ENCODE measurements around the gene UFM1.

The UFM1 gene

DNA sequence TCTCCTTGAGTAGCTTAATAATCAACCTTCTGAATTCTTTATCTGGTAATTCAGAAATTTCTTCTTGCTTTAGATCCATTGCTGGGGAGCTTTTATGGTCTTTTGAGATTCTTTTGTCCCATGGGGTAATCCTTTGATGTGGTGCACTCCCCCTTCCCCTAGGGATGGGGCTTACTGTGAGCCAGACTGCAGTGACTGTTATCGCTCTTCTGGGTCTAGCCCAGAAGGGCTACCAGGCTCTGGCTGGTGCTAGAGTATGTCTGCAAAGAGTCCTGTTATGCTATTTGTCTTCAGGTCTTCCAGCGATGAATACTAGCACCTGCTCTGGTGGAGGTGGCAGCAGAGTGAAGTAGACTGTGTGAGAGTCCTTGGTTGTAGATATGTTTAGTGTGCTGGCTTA is 41.7 kb downstream of the UFM1 start:
- H3K27me3 ChIP-seq (ENCODE audit: control insufficient read depth, insufficient read depth, low read length) = no peaks in the 10 kb centered on the region
- no peak overlapping the region for H3K9ac ChIP-seq (ENCODE audit: low read depth, low read length)
- H3K4me1 ChIP-seq (ENCODE audit: control insufficient read depth, insufficient read depth, low read length) = peaks cover 10% of the 10 kb centered on the region; the same call in 1 of the 2 replicates
- H3K36me3 ChIP-seq (ENCODE audit: control insufficient read depth, insufficient read depth, low read length) = no peaks in the 10 kb centered on the region
- H3K27ac ChIP-seq (ENCODE audit: low read depth, low read length) = no peak overlapping the region
- H3K4me3 ChIP-seq (ENCODE audit: low read depth, low read length) = no peak overlapping the region
- H3K9me3 ChIP-seq (ENCODE audit: control insufficient read depth, insufficient read depth, low read length) = no peaks in the 10 kb centered on the region

DNA sequence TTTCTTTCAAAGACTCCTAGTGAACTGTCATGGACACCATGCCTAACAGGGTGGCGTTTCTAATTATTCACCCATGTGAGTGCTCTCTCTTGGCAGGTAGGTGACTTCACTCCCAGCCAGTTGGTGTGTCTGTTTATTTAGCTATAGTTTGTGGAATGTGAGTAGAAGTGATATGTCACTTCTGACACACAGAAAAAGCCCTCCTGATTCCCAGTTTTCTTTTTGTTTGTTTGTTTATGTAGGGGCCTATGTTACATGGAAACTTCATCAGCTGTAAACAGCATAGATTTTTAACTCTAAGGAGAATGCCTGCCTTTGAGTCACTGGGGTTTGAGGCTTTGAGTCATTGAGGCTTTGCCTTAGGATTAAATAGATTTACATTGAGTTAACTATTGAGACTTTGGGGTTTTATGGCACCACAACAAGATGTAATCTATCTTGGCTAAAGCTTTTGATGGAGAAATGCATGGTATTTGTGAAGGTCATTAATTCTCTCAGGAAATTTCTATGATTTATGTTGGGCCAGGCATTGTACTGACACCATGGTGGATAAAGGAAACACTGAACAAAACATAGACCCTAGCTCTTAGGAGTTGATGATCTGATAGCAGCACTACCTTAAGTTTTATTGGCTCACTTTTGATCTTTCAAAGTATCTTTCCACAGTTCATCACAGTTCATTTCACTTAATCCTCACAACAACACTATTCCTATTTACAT is 45.3 kb downstream of the UFM1 start:
- Histone ChIP-seq H3K27me3 (ENCODE audit: control insufficient read depth, insufficient read depth, low read length) (no peaks in the 10 kb centered on the region), H3K4me3 (ENCODE audit: low read depth, low read length) (no peak overlapping the region), H3K9me3 (ENCODE audit: control insufficient read depth, insufficient read depth, low read length) (no peaks in the 10 kb centered on the region), H3K27ac (ENCODE audit: low read depth, low read length) (peak overlapping the region; percentile 56), H3K4me1 (ENCODE audit: control insufficient read depth, insufficient read depth, low read length) (no peaks in the 10 kb centered on the region), H3K9ac (ENCODE audit: low read depth, low read length) (no peak overlapping the region), H3K36me3 (ENCODE audit: control insufficient read depth, insufficient read depth, low read length) (no peaks in the 10 kb centered on the region)

DNA sequence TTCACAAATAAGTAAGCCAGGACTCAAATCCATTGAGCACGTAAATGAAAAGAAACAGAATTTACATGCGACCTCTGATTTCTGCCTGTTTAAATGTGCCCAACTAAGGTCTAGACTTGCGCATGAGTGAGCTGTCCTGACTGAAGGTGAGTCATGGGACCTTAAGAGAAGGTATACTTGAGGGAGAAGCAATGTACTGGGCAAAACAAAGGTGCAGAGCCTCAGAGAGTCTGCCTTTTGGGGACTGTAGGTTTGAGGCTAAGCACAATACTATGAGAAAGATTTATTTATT is 45.8 kb downstream of the UFM1 start:
- Histone ChIP-seq H3K27ac (ENCODE audit: low read depth, low read length) (peak overlapping the region; percentile 56), H3K9me3 (ENCODE audit: control insufficient read depth, insufficient read depth, low read length) (no peaks in the 10 kb centered on the region), H3K36me3 (ENCODE audit: control insufficient read depth, insufficient read depth, low read length) (no peaks in the 10 kb centered on the region), H3K4me1 (ENCODE audit: control insufficient read depth, insufficient read depth, low read length) (no peaks in the 10 kb centered on the region), H3K9ac (ENCODE audit: low read depth, low read length) (no peak overlapping the region), H3K27me3 (ENCODE audit: control insufficient read depth, insufficient read depth, low read length) (no peaks in the 10 kb centered on the region), H3K4me3 (ENCODE audit: low read depth, low read length) (no peak overlapping the region)

GRCh38 chr13:38398711-38399493 is 49.3 kb downstream of the UFM1 start:
- Histone ChIP-seq H3K4me1 (ENCODE audit: control insufficient read depth, insufficient read depth, low read length) (no peaks in the 10 kb centered on the region), H3K27me3 (ENCODE audit: control insufficient read depth, insufficient read depth, low read length) (no peaks in the 10 kb centered on the region), H3K9ac (ENCODE audit: low read depth, low read length) (no peak overlapping the region), H3K36me3 (ENCODE audit: control insufficient read depth, insufficient read depth, low read length) (no peaks in the 10 kb centered on the region), H3K4me3 (ENCODE audit: low read depth, low read length) (no peak overlapping the region), H3K9me3 (ENCODE audit: control insufficient read depth, insufficient read depth, low read length) (no peaks in the 10 kb centered on the region), H3K27ac (ENCODE audit: low read depth, low read length) (no peak overlapping the region)

DNA sequence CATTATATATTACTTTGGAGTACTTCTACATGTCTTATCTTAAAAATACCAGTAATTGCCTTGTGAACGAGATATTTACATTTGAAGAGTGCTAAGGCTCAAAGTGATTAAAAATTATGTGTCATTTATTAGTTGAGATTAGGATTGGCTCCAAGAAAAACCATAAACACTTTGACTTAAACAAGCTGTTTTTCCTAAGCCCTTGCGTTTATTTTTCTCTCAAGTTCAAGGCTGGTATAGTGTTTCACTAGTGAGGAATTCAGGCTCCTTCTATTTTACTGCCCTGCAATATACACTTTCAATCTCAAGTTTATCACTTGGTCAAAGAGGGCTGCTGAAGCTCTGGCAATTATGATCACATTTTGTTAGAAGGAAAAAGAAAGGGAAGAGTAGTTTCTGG is 49.9 kb downstream of the UFM1 start:
- Histone ChIP-seq H3K4me3 (ENCODE audit: low read depth, low read length) (no peak overlapping the region), H3K27ac (ENCODE audit: low read depth, low read length) (no peak overlapping the region), H3K4me1 (ENCODE audit: control insufficient read depth, insufficient read depth, low read length) (no peaks in the 10 kb centered on the region), H3K27me3 (ENCODE audit: control insufficient read depth, insufficient read depth, low read length) (no peaks in the 10 kb centered on the region), H3K36me3 (ENCODE audit: control insufficient read depth, insufficient read depth, low read length) (no peaks in the 10 kb centered on the region), H3K9me3 (ENCODE audit: control insufficient read depth, insufficient read depth, low read length) (no peaks in the 10 kb centered on the region), H3K9ac (ENCODE audit: low read depth, low read length) (no peak overlapping the region)

- H3K27me3 ChIP-seq (ENCODE audit: control insufficient read depth, insufficient read depth, low read length) = no peaks in the 10 kb centered on the region
- H3K9ac ChIP-seq (ENCODE audit: low read depth, low read length) = no peak overlapping the region
- no peaks in the 10 kb centered on the region for H3K4me1 ChIP-seq (ENCODE audit: control insufficient read depth, insufficient read depth, low read length)
- no peaks in the 10 kb centered on the region for H3K9me3 ChIP-seq (ENCODE audit: control insufficient read depth, insufficient read depth, low read length)
- no peak overlapping the region for H3K4me3 ChIP-seq (ENCODE audit: low read depth, low read length)
- no peaks in the 10 kb centered on the region for H3K36me3 ChIP-seq (ENCODE audit: control insufficient read depth, insufficient read depth, low read length)
- H3K27ac ChIP-seq (ENCODE audit: low read depth, low read length) = no peak overlapping the region
These were observed 51.6 kb downstream of the UFM1 start for GRCh38 chr13:38401276-38401675.

DNA sequence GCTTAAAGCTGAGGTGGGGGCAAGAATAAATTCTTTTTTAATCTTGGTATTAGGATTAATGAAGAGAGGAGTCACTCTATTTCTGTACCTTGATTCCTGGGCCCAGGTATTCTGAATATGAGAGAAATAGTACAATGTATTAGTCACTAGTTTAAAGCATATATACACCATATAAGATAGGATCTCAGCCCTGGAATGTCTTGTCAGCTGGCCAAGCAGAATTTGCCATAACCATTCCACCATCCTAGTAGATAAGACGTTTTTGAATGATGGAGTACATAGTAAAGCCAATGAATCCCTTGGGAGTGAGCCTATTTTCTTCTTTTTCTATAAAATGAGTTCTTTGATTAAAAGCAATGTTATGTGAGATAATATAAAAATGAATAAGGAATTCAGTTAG is 55.6 kb downstream of the UFM1 start:
- Histone ChIP-seq H3K9ac (ENCODE audit: low read depth, low read length) (no peak overlapping the region), H3K27me3 (ENCODE audit: control insufficient read depth, insufficient read depth, low read length) (no peaks in the 10 kb centered on the region), H3K27ac (ENCODE audit: low read depth, low read length) (no peak overlapping the region), H3K4me3 (ENCODE audit: low read depth, low read length) (no peak overlapping the region), H3K9me3 (ENCODE audit: control insufficient read depth, insufficient read depth, low read length) (no peaks in the 10 kb centered on the region), H3K4me1 (ENCODE audit: control insufficient read depth, insufficient read depth, low read length) (no peaks in the 10 kb centered on the region), H3K36me3 (ENCODE audit: control insufficient read depth, insufficient read depth, low read length) (no peaks in the 10 kb centered on the region)

DNA sequence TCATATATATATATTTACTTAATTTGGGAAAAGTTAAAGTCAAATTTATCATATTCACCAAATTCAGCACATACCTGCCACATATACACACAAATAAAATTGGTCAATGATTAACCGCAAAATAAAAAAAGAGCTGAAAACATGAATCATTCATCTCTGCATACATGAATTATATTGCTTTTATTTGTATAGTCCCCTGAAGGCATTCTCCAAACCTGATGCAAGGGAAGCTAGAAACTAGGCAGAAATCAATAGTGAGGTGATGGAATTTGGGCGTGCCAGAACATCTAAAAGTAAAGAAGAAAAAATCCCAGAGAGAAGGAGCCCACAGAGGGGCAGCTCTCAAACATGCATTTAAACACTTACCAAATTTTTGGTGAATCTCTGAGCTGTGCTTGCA is 60.1 kb downstream of the UFM1 start:
- Histone ChIP-seq H3K4me1 (ENCODE audit: control insufficient read depth, insufficient read depth, low read length) (no peaks in the 10 kb centered on the region), H3K27me3 (ENCODE audit: control insufficient read depth, insufficient read depth, low read length) (no peaks in the 10 kb centered on the region), H3K36me3 (ENCODE audit: control insufficient read depth, insufficient read depth, low read length) (no peaks in the 10 kb centered on the region), H3K4me3 (ENCODE audit: low read depth, low read length) (no peak overlapping the region), H3K9ac (ENCODE audit: low read depth, low read length) (no peak overlapping the region), H3K9me3 (ENCODE audit: control insufficient read depth, insufficient read depth, low read length) (no peaks in the 10 kb centered on the region), H3K27ac (ENCODE audit: low read depth, low read length) (no peak overlapping the region)

- H3K27ac ChIP-seq (ENCODE audit: low read depth, low read length) = no peak overlapping the region
- H3K27me3 ChIP-seq (ENCODE audit: control insufficient read depth, insufficient read depth, low read length) = no peaks in the 10 kb centered on the region
- no peaks in the 10 kb centered on the region for H3K4me1 ChIP-seq (ENCODE audit: control insufficient read depth, insufficient read depth, low read length)
- H3K9ac ChIP-seq (ENCODE audit: low read depth, low read length) = no peak overlapping the region
- no peak overlapping the region for H3K4me3 ChIP-seq (ENCODE audit: low read depth, low read length)
- H3K9me3 ChIP-seq (ENCODE audit: control insufficient read depth, insufficient read depth, low read length) = no peaks in the 10 kb centered on the region
- H3K36me3 ChIP-seq (ENCODE audit: control insufficient read depth, insufficient read depth, low read length) = no peaks in the 10 kb centered on the region
These were observed 62.6 kb downstream of the UFM1 start for GRCh38 chr13:38412266-38412665.
